Esophagus muscularis mucosa (tissue), 4 donors: ENCODE results near the gene PCNX3. TPM values are rescaled to one million over a fixed set of nuclear protein-coding genes. Genes with fewer than 3 reads are reported as not detected.

Source experiments
- DNase-seq: peaks from one replicate; pipeline ENCODE4 v3.0.0-alpha.2; 2017; ENCODE audit errors: extremely low spot score
- H3K27ac ChIP-seq, 4 donors: fragments of 200-600 bp; sonication (generic); replicated peaks in 1 of 4; 1 replicate in 3 of 4; 2 replicates in 1 of 4; pipeline ENCODE4 v1.5.1; 2016 to 2019; ENCODE audit warnings: mild to moderate bottlenecking in 1 of 4
- H3K27me3 ChIP-seq, 4 donors: fragments of 200-600 bp; sonication (generic); one replicate each; pipeline versions ENCODE4 v1.5.1 to v1.6.0; 2016 to 2019
- H3K36me3 ChIP-seq, 4 donors: fragments of 200-600 bp; sonication (generic); one replicate each; pipeline ENCODE4 v1.5.1; 2016 to 2019
- H3K4me1 ChIP-seq, 4 donors: fragments of 200-600 bp; sonication (generic); one replicate each; pipeline ENCODE4 v1.5.1; 2016 to 2019
- H3K4me3 ChIP-seq, 4 donors: fragments of 200-600 bp; sonication (generic); 1 replicate in 2 of 4; 2 replicates in 2 of 4; pipeline ENCODE4 v1.5.1; 2016 to 2019; ENCODE audit warnings: mild to moderate bottlenecking in 4 of 4, moderate library complexity in 1 of 4
- H3K9me3 ChIP-seq, 4 donors: fragments of 200-600 bp; sonication (generic); 1 replicate in 3 of 4; 2 replicates in 1 of 4; pipeline ENCODE4 v1.5.1; 2016 to 2019
- CTCF ChIP-seq, 3 experiments: fragments of 200-600 bp in 2 of 3; fragments of 450-650 bp in 1 of 3; sonication (generic) in 2 of 3; IDR thresholded peaks; one replicate each; pipeline ENCODE4 v1.5.1; 2017 to 2019; ENCODE audit warnings: antibody characterized with exemption in 3 of 3, mild to moderate bottlenecking in 2 of 3, moderate library complexity in 1 of 3
- EP300 ChIP-seq: sonication (generic); formaldehyde crosslinking; IDR thresholded peaks from one replicate; pipeline ENCODE4 v1.6.1; 2017; ENCODE audit warnings: antibody characterized with exemption
- POLR2A ChIP-seq: fragments of 450-650 bp; IDR thresholded peaks from one replicate; pipeline ENCODE4 v1.6.1; 2017; ENCODE audit warnings: antibody characterized with exemption, moderate library complexity, mild to moderate bottlenecking, low read depth
- POLR2AphosphoS5 ChIP-seq, 2 donors: sonication (generic); formaldehyde crosslinking; IDR thresholded peaks; one replicate each; pipeline ENCODE4 v1.6.1; 2017; ENCODE audit warnings: antibody characterized with exemption in 2 of 2
- WGBS: methylation state at CpG from one replicate; pipeline ENCODE4 v1.1.5; 2018; 5-methylcytosine and 5-hydroxymethylcytosine counted together
- intact Hi-C: fragments of 100-400 bp; cut with DNase I; formaldehyde crosslinking; loops from one replicate; pipeline ENCODE4 v1.15.1; 2023
- total RNA-seq, 4 donors: library from RNA; depleted of rRNA; stranded (reverse); fragments of >200 nt; gene quantifications; one replicate each; pipeline versions ENCODE4 v1.1.0 to v1.2.1, GENCODE V29; 2016

Gene PCNX3
- total RNA-seq, 4 donors from 2014 or later = 21.4 to 43.1 (median 27.1) TPM

- DNase-seq = no peak
- Histone ChIP-seq H3K27ac (no peak overlapping the region), H3K36me3 (peaks cover 64 to 100% (median 98%) of the 10 kb centered on the region in 4 donors), H3K27me3 (no peaks in the 10 kb centered on the region), H3K4me3 (no peak overlapping the region), H3K9me3 (no peaks in the 10 kb centered on the region), H3K4me1 (peaks cover 0 to 8% (median 4%) of the 10 kb centered on the region in 4 donors)
- TF ChIP-seq CTCF (IDR thresholded peaks at IDR 0.05) (peak; percentile 51 to 70 (median 62)), POLR2AphosphoS5 (IDR thresholded peaks at IDR 0.05) (peak in 1 of 2 donors; percentile 46), POLR2A (no peak)
- WGBS = 71% methylated on average over 23 of the region's 30 CpGs
- intact Hi-C loops = loop anchor here (10.0 kb wide), 1 partner anchor 189 kb away; no protein-coding TSS in a partner anchor
Measured at GRCh38 chr11:65625628-65626342, 10.2 kb downstream of the PCNX3 start.

DNA sequence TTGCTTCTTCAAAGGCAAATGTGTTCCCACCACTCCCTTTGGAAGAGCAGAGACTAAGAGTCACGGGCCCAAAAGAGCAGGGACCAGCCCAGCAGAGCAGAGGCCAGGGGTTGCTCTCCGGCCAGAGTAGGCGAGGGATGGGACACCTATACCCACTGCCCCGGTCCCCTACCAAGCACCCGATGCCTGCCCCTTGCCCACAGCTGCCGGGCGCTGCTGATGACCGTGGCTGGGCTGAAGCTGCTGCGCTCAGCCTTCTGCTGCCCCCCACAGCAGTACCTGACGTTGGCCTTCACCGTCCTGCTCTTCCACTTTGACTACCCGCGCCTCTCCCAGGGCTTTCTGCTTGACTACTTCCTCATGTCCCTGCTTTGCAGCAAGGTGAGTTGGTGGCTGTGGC is 11.6 kb downstream of the PCNX3 start:
- Histone ChIP-seq H3K27ac (no peak overlapping the region), H3K4me3 (no peak overlapping the region), H3K27me3 (no peaks in the 10 kb centered on the region), H3K9me3 (no peaks in the 10 kb centered on the region), H3K36me3 (peaks cover 62 to 100% (median 99%) of the 10 kb centered on the region in 4 donors), H3K4me1 (peaks cover 0 to 8% (median 4%) of the 10 kb centered on the region in 4 donors)
- 98% methylated on average over 7 of the region's 13 CpGs for WGBS
- intact Hi-C loops = loop anchor here (10.0 kb wide), 1 partner anchor 188 kb away; no protein-coding TSS in a partner anchor
- TF ChIP-seq POLR2A (no peak), EP300 (no peak), POLR2AphosphoS5 (IDR thresholded peaks at IDR 0.05) (no peak), CTCF (IDR thresholded peaks at IDR 0.05) (no peak)
- no peak for DNase-seq

DNA sequence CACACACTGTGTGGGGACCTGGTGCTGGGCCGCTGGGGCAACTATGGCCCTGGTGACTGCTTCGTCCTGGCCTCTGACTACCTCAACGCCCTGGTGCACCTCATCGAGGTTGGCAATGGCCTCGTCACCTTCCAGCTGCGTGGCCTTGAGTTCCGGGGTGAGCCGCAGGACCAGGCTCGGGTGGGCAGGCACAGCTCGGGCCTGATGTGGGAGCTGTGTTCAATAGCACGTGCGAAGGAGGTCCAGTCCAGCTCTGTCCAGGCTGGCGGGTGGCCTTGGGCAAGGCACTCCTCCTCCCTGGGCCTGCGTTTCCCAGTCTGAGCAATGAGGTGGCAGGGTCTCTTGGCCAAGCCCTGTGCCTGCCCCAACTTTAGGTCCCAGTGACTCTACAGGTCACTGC is 14.0 kb downstream of the PCNX3 start:
- 95% methylated on average over 7 of the region's 14 CpGs for WGBS
- Histone ChIP-seq H3K4me1 (peaks cover 0 to 8% (median 4%) of the 10 kb centered on the region in 4 donors), H3K9me3 (no peaks in the 10 kb centered on the region), H3K4me3 (no peak overlapping the region), H3K36me3 (peaks cover 69 to 100% (median 100%) of the 10 kb centered on the region in 4 donors), H3K27me3 (no peaks in the 10 kb centered on the region), H3K27ac (no peak overlapping the region)
- no peak for DNase-seq
- intact Hi-C loops = loop anchor here (10.0 kb wide), 1 partner anchor 185 kb away; no protein-coding TSS in a partner anchor
- no peak for TF ChIP-seq POLR2AphosphoS5 (IDR thresholded peaks at IDR 0.05)

GRCh38 chr11:65630215-65630614 is 14.6 kb downstream of the PCNX3 start:
- peaks cover 0 to 8% (median 4%) of the 10 kb centered on the region in 4 donors for H3K4me1 ChIP-seq
- H3K9me3 ChIP-seq = no peaks in the 10 kb centered on the region
- 83% methylated on average over 7 of the region's 11 CpGs for WGBS
- H3K27me3 ChIP-seq = no peaks in the 10 kb centered on the region
- peaks cover 69 to 100% (median 100%) of the 10 kb centered on the region in 4 donors for H3K36me3 ChIP-seq
- DNase-seq = no peak
- no peak overlapping the region for H3K4me3 ChIP-seq
- H3K27ac ChIP-seq = no peak overlapping the region
- intact Hi-C loops = no loop called here
- no peak for TF ChIP-seq POLR2A
- no peak for TF ChIP-seq CTCF (IDR thresholded peaks at IDR 0.05)
- TF ChIP-seq EP300 = no peak
- TF ChIP-seq POLR2AphosphoS5 (IDR thresholded peaks at IDR 0.05) = no peak

GRCh38 chr11:65633390-65634108 is 18.0 kb downstream of the PCNX3 start:
- Histone ChIP-seq H3K4me3 (no peak overlapping the region), H3K4me1 (peaks cover 13 to 23% (median 15%) of the 10 kb centered on the region in 4 donors), H3K27me3 (no peaks in the 10 kb centered on the region), H3K9me3 (no peaks in the 10 kb centered on the region), H3K36me3 (peaks cover 59 to 88% (median 87%) of the 10 kb centered on the region in 4 donors), H3K27ac (no peak overlapping the region)
- no peak for DNase-seq
- intact Hi-C loops = no loop called here
- WGBS = 77% methylated on average over 20 of the region's 20 CpGs
- TF ChIP-seq POLR2A (no peak), EP300 (no peak), CTCF (IDR thresholded peaks at IDR 0.05) (no peak)
